Measurements from ENCODE around the gene PREX1. TPM values are rescaled to one million over a fixed set of nuclear protein-coding genes. Genes with fewer than 3 reads are reported as not detected.

Gene PREX1
- total RNA-seq, 2 donors from 2014 or later: 7.4 to 37.9 TPM

GRCh38 chr20:48620154-48620506 is 207.7 kb downstream of the PREX1 start:
- no peak for TF ChIP-seq POLR2A (IDR thresholded peaks at IDR 0.05)
- TF ChIP-seq CTCF (IDR thresholded peaks at IDR 0.05): no peak
- no peak for TF ChIP-seq POLR2AphosphoS5 (IDR thresholded peaks at IDR 0.05)
- intact Hi-C loops (cut with DNase I): loop anchor here (1.0 to 5.0 kb wide), 3 partner anchors 834 to 943 kb away; no protein-coding TSS in a partner anchor
- Histone ChIP-seq H3K36me3 (no peaks in the 10 kb centered on the region), H3K9me3 (no peaks in the 10 kb centered on the region), H3K4me1 (replicated peaks) (peaks cover 2% of the 10 kb centered on the region), H3K4me3 (no peak overlapping the region), H3K27ac (no peak overlapping the region), H3K27me3 (replicated peaks; ENCODE audit: insufficient read depth) (no peaks in the 10 kb centered on the region)
- WGBS: 41% methylated on average over 8 of the region's 8 CpGs
- DNase-seq (ENCODE audit: low spot score): no peak

- 51% methylated on average over 17 of the region's 17 CpGs for WGBS
Measured at GRCh38 chr20:48619126-48620101, 208.4 kb downstream of the PREX1 start.

GRCh38 chr20:48618631-48619030 is 209.2 kb downstream of the PREX1 start:
- Histone ChIP-seq H3K27me3 (replicated peaks; ENCODE audit: insufficient read depth) (no peaks in the 10 kb centered on the region), H3K36me3 (no peaks in the 10 kb centered on the region), H3K4me3 (no peak overlapping the region), H3K9me3 (no peaks in the 10 kb centered on the region), H3K27ac (no peak overlapping the region), H3K4me1 (replicated peaks) (peaks cover 2% of the 10 kb centered on the region)
- WGBS: 81% methylated on average over 12 of the region's 12 CpGs
- DNase-seq (ENCODE audit: low spot score): no peak
- intact Hi-C loops (cut with DNase I): loop anchor here (10.0 kb wide), 1 partner anchor 444 kb away; no protein-coding TSS in a partner anchor
- TF ChIP-seq POLR2AphosphoS5 (IDR thresholded peaks at IDR 0.05) (no peak), POLR2A (IDR thresholded peaks at IDR 0.05) (no peak), CTCF (IDR thresholded peaks at IDR 0.05) (no peak)

More at GRCh38 chr20:48619126-48620101, 208.4 kb downstream of the PREX1 start:
- no peak for DNase-seq (ENCODE audit: low spot score)
- H3K4me3 ChIP-seq: no peak overlapping the region
- no peaks in the 10 kb centered on the region for H3K36me3 ChIP-seq
- H3K27ac ChIP-seq: no peak overlapping the region
- H3K4me1 ChIP-seq (replicated peaks): peaks cover 2% of the 10 kb centered on the region
- no peaks in the 10 kb centered on the region for H3K9me3 ChIP-seq
- intact Hi-C loops (cut with DNase I): loop anchor here (1.0 to 10.0 kb wide), 4 partner anchors 445 to 942 kb away; no protein-coding TSS in a partner anchor
- TF ChIP-seq POLR2A (IDR thresholded peaks at IDR 0.05) (no peak), POLR2AphosphoS5 (IDR thresholded peaks at IDR 0.05) (no peak)
- no peaks in the 10 kb centered on the region for H3K27me3 ChIP-seq (replicated peaks; ENCODE audit: insufficient read depth)

- Histone ChIP-seq H3K9me3 (no peaks in the 10 kb centered on the region), H3K4me3 (no peak overlapping the region), H3K27ac (no peak overlapping the region), H3K27me3 (replicated peaks; ENCODE audit: insufficient read depth) (no peaks in the 10 kb centered on the region), H3K36me3 (no peaks in the 10 kb centered on the region), H3K4me1 (replicated peaks) (peaks cover 2% of the 10 kb centered on the region)
- TF ChIP-seq POLR2A (IDR thresholded peaks at IDR 0.05): no peak
- TF ChIP-seq POLR2AphosphoS5 (IDR thresholded peaks at IDR 0.05): no peak
- no peak for TF ChIP-seq CTCF (IDR thresholded peaks at IDR 0.05)
- no peak for DNase-seq (ENCODE audit: low spot score)
- WGBS: 88% methylated on average over 13 of the region's 13 CpGs
- intact Hi-C loops (cut with DNase I): loop anchor here (10.0 kb wide), 1 partner anchor 443 kb away; no protein-coding TSS in a partner anchor
Measured at GRCh38 chr20:48618052-48618451, 209.7 kb downstream of the PREX1 start.

- 93% methylated on average over 7 of the region's 7 CpGs for WGBS
- Histone ChIP-seq H3K27me3 (replicated peaks; ENCODE audit: insufficient read depth) (no peaks in the 10 kb centered on the region), H3K4me3 (no peak overlapping the region), H3K36me3 (no peaks in the 10 kb centered on the region), H3K27ac (no peak overlapping the region), H3K4me1 (replicated peaks) (peaks cover 2% of the 10 kb centered on the region), H3K9me3 (no peaks in the 10 kb centered on the region)
- TF ChIP-seq POLR2A (IDR thresholded peaks at IDR 0.05): no peak
- TF ChIP-seq POLR2AphosphoS5 (IDR thresholded peaks at IDR 0.05): no peak
- TF ChIP-seq CTCF (IDR thresholded peaks at IDR 0.05): no peak
- intact Hi-C loops (cut with DNase I): loop anchor here (10.0 kb wide), 1 partner anchor 443 kb away; no protein-coding TSS in a partner anchor
- DNase-seq (ENCODE audit: low spot score): no peak
Measured at GRCh38 chr20:48617481-48617880, 210.3 kb downstream of the PREX1 start.

Data from prostate gland (tissue), 2 donors.